CD14-positive monocyte (primary cell): ENCODE data around the gene ARMC12. TPM values are rescaled to one million over a fixed set of nuclear protein-coding genes. Genes with fewer than 3 reads are reported as not detected.
"Not testable (repeated sequence)": the region's sequence is repeated elsewhere in the genome, so short reads cannot be mapped to it uniquely, and the experiment has no call there.

Source experiments
- DNase-seq, 3 donors: peaks; one replicate each; pipeline ENCODE4 v3.0.0-alpha.2; 2011 to 2022
- H2AFZ ChIP-seq: 2 replicates; pipeline ENCODE4 v1.6.0; 2012; ENCODE audit warnings: mild to moderate bottlenecking, low read depth, low read length, inconsistent platforms; ENCODE audit not compliant: insufficient read depth, poor library complexity, severe bottlenecking
- H3K27ac ChIP-seq, 2 donors: 1 replicate in 1 of 2; 2 replicates in 1 of 2; pipeline ENCODE4 v1.5.1; 2012 to 2013; ENCODE audit warnings: low read length in 2 of 2, control low read depth in 1 of 2, inconsistent platforms in 1 of 2, low read depth in 1 of 2, mild to moderate bottlenecking in 1 of 2
- H3K27me3 ChIP-seq, 2 donors: one replicate each; pipeline versions ENCODE4 v1.6.0 to v1.6.1; 2011 to 2013; ENCODE audit warnings: low read length in 2 of 2; ENCODE audit not compliant: control insufficient read depth in 2 of 2, insufficient read depth in 2 of 2
- H3K36me3 ChIP-seq, 2 donors: replicated peaks in 1 of 2; 1 replicate in 1 of 2; 2 replicates in 1 of 2; pipeline versions ENCODE4 v1.5.1 to v1.6.1; 2012 to 2013; ENCODE audit warnings: low read length in 2 of 2, control low read depth in 1 of 2, inconsistent platforms in 1 of 2, mild to moderate bottlenecking in 1 of 2; ENCODE audit not compliant: insufficient read depth in 2 of 2, control insufficient read depth in 1 of 2
- H3K4me1 ChIP-seq, 2 donors: 1 replicate in 1 of 2; 2 replicates in 1 of 2; pipeline versions ENCODE4 v1.5.1 to v1.6.1; 2012 to 2013; ENCODE audit warnings: low read length in 2 of 2, control low read depth in 1 of 2, inconsistent platforms in 1 of 2, mild to moderate bottlenecking in 1 of 2, moderate library complexity in 1 of 2; ENCODE audit not compliant: insufficient read depth in 2 of 2, control insufficient read depth in 1 of 2
- H3K4me2 ChIP-seq: replicated peaks from 2 replicates; pipeline ENCODE3; 2012; ENCODE audit warnings: low read length, moderate library complexity, mild to moderate bottlenecking; ENCODE audit not compliant: poor library complexity, severe bottlenecking; ENCODE audit errors: extremely low read depth
- H3K4me3 ChIP-seq, 3 experiments: fragments of 200-600 bp in 1 of 3; sonication (generic) in 1 of 3; replicated peaks in 1 of 3; 1 replicate in 2 of 3; 2 replicates in 1 of 3; pipeline ENCODE4 v1.5.1; 2011 to 2013; ENCODE audit warnings: low read length in 3 of 3, mild to moderate bottlenecking in 3 of 3, control low read depth in 2 of 3, low read depth in 2 of 3, inconsistent platforms in 1 of 3, moderate library complexity in 1 of 3
- H3K79me2 ChIP-seq: 2 replicates; pipeline ENCODE4 v1.6.0; 2012; ENCODE audit warnings: mild to moderate bottlenecking, control low read depth, inconsistent platforms, low read length, moderate library complexity; ENCODE audit not compliant: insufficient read depth
- H3K9ac ChIP-seq: 2 replicates; pipeline ENCODE4 v1.6.0; 2017; ENCODE audit warnings: low read length, mild to moderate bottlenecking; ENCODE audit not compliant: insufficient read depth, poor library complexity, severe bottlenecking
- H3K9me3 ChIP-seq, 2 donors: replicated peaks in 1 of 2; 1 replicate in 1 of 2; 2 replicates in 1 of 2; pipeline versions ENCODE4 v1.5.1 to v1.6.1; 2012 to 2013; ENCODE audit warnings: low read length in 2 of 2, control low read depth in 1 of 2; ENCODE audit not compliant: control insufficient read depth in 1 of 2, insufficient read depth in 1 of 2
- H4K20me1 ChIP-seq: 2 replicates; pipeline ENCODE4 v1.6.0; 2012; ENCODE audit warnings: mild to moderate bottlenecking, low read length, control low read depth, moderate library complexity; ENCODE audit not compliant: insufficient read depth
- H3K27ac Mint-ChIP-seq, 7 donors: one replicate each; pipeline ENCODE4 v1.8.0; 2020; ENCODE audit warnings: mild to moderate bottlenecking in 7 of 7, mixed read lengths in 7 of 7, moderate library complexity in 6 of 7, inconsistent platforms in 2 of 7
- H3K27me3 Mint-ChIP-seq, 3 donors: one replicate each; pipeline ENCODE4 v1.8.0; 2021 to 2022; ENCODE audit warnings: low read depth in 3 of 3, mild to moderate bottlenecking in 3 of 3, mixed read lengths in 3 of 3, moderate library complexity in 3 of 3, inconsistent platforms in 1 of 3
- H3K36me3 Mint-ChIP-seq, 2 donors: one replicate each; pipeline ENCODE4 v1.8.0; 2020; ENCODE audit warnings: mixed read lengths in 2 of 2, inconsistent platforms in 1 of 2, mild to moderate bottlenecking in 1 of 2
- H3K4me1 Mint-ChIP-seq: one replicate; pipeline ENCODE4 v1.8.0; 2020; ENCODE audit warnings: mild to moderate bottlenecking, mixed read lengths
- H3K4me3 Mint-ChIP-seq, 2 donors: one replicate each; pipeline ENCODE4 v1.8.0; 2020; ENCODE audit warnings: mild to moderate bottlenecking in 2 of 2, mixed read lengths in 2 of 2, moderate library complexity in 1 of 2
- H3K9me3 Mint-ChIP-seq, 7 donors: one replicate each; pipeline ENCODE4 v1.8.0; 2020 to 2022; ENCODE audit warnings: mixed read lengths in 7 of 7, mild to moderate bottlenecking in 6 of 7, moderate library complexity in 6 of 7, inconsistent platforms in 2 of 7
- WGBS: methylation state at CpG from one replicate; pipeline ENCODE4 v1.1.5; 2013; ENCODE audit warnings: missing lambda C conversion rate; ENCODE audit not compliant: insufficient coverage; 5-methylcytosine and 5-hydroxymethylcytosine counted together
- intact Hi-C, 2 donors: fragments of 100-400 bp; cut with micrococcal nuclease; formaldehyde crosslinking; loops; one replicate each; pipeline versions ENCODE4 v1.15.0 to v1.15.1; 2023
- polyA plus RNA-seq, 3 donors: library from polyadenylated mRNA; depleted of rRNA in 1 of 3; unstranded in 2 of 3; stranded (reverse) in 1 of 3; fragments of 300-500 nt in 2 of 3; fragments of >200 nt in 1 of 3; fragmentation: Illumina TruSeq in 2 of 3; gene quantifications; 1 replicate in 2 of 3; 2 replicates in 1 of 3; pipeline ENCODE4 v1.2.3, GENCODE V29; 2012 to 2021
- TF ChIP-seq, protein P1 (sequence below): fragments of 200-600 bp; IDR thresholded peaks from one replicate; pipeline ENCODE4 v1.8.0; 2022; ENCODE audit warnings: antibody characterized with exemption, mild to moderate bottlenecking

The ARMC12 gene
- polyA plus RNA-seq, 3 donors, result 2.7 TPM; not detected in 2

GRCh38 chr6:35694462-35694861 lies 42.4 kb upstream of the ARMC12 start:
- H3K27ac Mint-ChIP-seq, result peak overlapping the region in 2 of 7 donors; percentile 5 to 53
- no peaks in the 10 kb centered on the region for H3K36me3 ChIP-seq
- H3K4me3 ChIP-seq, result no peak overlapping the region
- no peak overlapping the region for H3K4me3 Mint-ChIP-seq
- peaks cover 0 to 2% (median 1%) of the 10 kb centered on the region in 3 donors for H3K27me3 Mint-ChIP-seq
- WGBS, result no CpG with 5 or more reads among the region's 2 CpGs
- H3K79me2 ChIP-seq, result no peaks in the 10 kb centered on the region
- peaks cover 26 to 34% of the 10 kb centered on the region in 2 donors for H3K4me1 ChIP-seq
- TF ChIP-seq, protein P1, sequence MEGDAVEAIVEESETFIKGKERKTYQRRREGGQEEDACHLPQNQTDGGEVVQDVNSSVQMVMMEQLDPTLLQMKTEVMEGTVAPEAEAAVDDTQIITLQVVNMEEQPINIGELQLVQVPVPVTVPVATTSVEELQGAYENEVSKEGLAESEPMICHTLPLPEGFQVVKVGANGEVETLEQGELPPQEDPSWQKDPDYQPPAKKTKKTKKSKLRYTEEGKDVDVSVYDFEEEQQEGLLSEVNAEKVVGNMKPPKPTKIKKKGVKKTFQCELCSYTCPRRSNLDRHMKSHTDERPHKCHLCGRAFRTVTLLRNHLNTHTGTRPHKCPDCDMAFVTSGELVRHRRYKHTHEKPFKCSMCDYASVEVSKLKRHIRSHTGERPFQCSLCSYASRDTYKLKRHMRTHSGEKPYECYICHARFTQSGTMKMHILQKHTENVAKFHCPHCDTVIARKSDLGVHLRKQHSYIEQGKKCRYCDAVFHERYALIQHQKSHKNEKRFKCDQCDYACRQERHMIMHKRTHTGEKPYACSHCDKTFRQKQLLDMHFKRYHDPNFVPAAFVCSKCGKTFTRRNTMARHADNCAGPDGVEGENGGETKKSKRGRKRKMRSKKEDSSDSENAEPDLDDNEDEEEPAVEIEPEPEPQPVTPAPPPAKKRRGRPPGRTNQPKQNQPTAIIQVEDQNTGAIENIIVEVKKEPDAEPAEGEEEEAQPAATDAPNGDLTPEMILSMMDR, result no peak
- H3K4me1 Mint-ChIP-seq, result peaks cover 31% of the 10 kb centered on the region
- H3K9me3 Mint-ChIP-seq, result peaks cover 0 to 11% (median 4%) of the 10 kb centered on the region in 7 donors
- no peaks in the 10 kb centered on the region for H3K27me3 ChIP-seq
- DNase-seq, result peak; percentile 47 to 68 (median 66)
- no peaks in the 10 kb centered on the region for H4K20me1 ChIP-seq
- H3K9ac ChIP-seq, result no peak overlapping the region
- H2AFZ ChIP-seq, result no peak overlapping the region
- H3K9me3 ChIP-seq, result peaks cover 0 to 6% of the 10 kb centered on the region in 2 donors
- no peaks in the 10 kb centered on the region for H3K36me3 Mint-ChIP-seq
- no peak overlapping the region for H3K4me2 ChIP-seq
- H3K27ac ChIP-seq, result no peak overlapping the region
- intact Hi-C loops, result loop anchor here in 1 of 2 donors (5.0 kb wide), 1 partner anchor 38 kb away; no protein-coding TSS in a partner anchor

DNA sequence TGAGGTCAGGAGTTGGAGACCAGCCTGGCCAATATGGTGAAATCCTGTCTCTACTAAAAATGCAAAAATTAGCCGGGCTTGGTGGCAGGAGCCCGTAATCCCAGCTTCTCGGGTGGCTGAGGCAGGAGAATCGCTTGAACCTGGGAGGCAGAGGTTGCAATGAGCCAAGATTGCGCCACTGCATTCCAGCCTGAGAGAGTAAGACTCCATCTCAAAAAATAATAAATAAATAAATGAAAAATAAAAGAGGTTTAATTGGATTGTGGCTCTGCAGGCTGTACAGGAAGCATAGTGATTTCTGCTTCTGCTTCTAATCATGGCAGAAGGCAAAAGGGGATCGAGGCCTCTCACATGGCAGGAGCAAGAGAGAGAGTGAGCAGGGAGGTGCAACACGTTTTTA lies 38.4 kb upstream of the ARMC12 start:
- H3K36me3 Mint-ChIP-seq, H3K4me1 Mint-ChIP-seq, intact Hi-C loops, H3K27ac Mint-ChIP-seq, H3K79me2 ChIP-seq, H3K36me3 ChIP-seq, H4K20me1 ChIP-seq, H3K9ac ChIP-seq, H3K27me3 Mint-ChIP-seq, H3K4me1 ChIP-seq, H3K4me2 ChIP-seq, H3K27ac ChIP-seq, H3K4me3 ChIP-seq, H3K4me3 Mint-ChIP-seq, H3K9me3 ChIP-seq, DNase-seq, H2AFZ ChIP-seq, H3K27me3 ChIP-seq: not testable (repeated sequence)
- WGBS, result 87% methylated on average over 3 of the region's 7 CpGs
- H3K9me3 Mint-ChIP-seq, result peaks cover 0 to 12% (median 4%) of the 10 kb centered on the region in 7 donors
